ENCODE measurements around the gene LIN28B. TPM values are rescaled to one million over a fixed set of nuclear protein-coding genes. Genes with fewer than 3 reads are reported as not detected.

The LIN28B gene
- polyA plus RNA-seq, 6 donors from 2014 or later: not detected

GRCh38 chr6:105038259-105038658 is 81.4 kb downstream of the LIN28B start:
- Mint-ChIP-seq H3K36me3 (no peaks in the 10 kb centered on the region), H3K4me1 (no peaks in the 10 kb centered on the region), H3K4me3 (no peak overlapping the region), H3K9me3 (no peaks in the 10 kb centered on the region), H3K27ac (no peak overlapping the region), H3K27me3 (peaks cover 0 to 6% (median 0%) of the 10 kb centered on the region in 3 donors)
- DNase-seq (no peak), ATAC-seq (ENCODE audit: low read depth in 2 of 2) (no peak)

DNA sequence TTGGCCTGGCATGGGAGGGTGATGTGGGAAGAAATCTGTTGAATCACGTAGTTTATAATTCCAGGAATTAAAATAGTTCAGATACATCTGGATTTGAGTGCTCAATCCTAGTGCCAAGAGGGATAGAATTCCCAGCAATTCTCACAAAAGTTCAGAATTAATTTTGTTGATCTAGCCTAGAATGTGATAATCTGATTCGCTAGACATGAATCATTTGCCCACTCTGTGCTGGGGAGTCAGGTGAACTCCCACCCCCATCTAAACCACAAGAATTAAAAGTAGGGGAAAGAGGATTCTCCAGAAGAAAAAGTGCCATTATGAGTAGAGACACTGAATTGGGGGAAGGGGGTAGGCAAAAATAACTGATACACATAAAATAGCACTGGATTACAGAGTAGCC is 85.0 kb downstream of the LIN28B start:
- Mint-ChIP-seq H3K27ac (no peak overlapping the region), H3K36me3 (no peaks in the 10 kb centered on the region)

DNA sequence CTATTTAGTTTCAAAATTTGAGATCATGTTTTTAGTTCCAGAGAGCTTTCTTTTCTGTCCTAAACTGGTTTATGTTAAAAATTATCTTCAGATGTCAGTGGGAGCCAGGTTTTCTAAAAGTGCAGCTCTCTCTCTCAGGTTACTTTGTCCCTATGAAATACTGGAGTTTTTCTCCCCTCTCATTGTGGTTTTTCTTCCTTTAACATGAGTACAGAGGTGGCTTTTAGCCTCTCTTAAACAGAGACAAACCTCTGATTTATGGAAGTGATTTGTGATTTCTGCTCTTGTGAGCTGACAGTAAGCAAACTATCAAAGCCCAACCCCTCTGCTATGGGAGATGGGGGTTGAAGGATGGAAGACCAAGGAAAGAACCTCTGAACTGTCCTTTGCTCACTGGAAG is 85.7 kb downstream of the LIN28B start:
- ATAC-seq (ENCODE audit: low read depth in 2 of 2): no peak
- Mint-ChIP-seq H3K4me3 (no peak overlapping the region), H3K27ac (no peak overlapping the region), H3K4me1 (no peaks in the 10 kb centered on the region), H3K36me3 (no peaks in the 10 kb centered on the region), H3K27me3 (peaks cover 0 to 6% (median 0%) of the 10 kb centered on the region in 3 donors), H3K9me3 (peaks cover 0 to 2% (median 0%) of the 10 kb centered on the region in 7 donors)
- no peak for DNase-seq

More for the DNA sequence above, 85.0 kb downstream of the LIN28B start:
- Mint-ChIP-seq H3K27me3 (peaks cover 0 to 6% (median 0%) of the 10 kb centered on the region in 3 donors), H3K4me1 (no peaks in the 10 kb centered on the region), H3K9me3 (peaks cover 0 to 2% (median 0%) of the 10 kb centered on the region in 7 donors), H3K4me3 (no peak overlapping the region)
- ATAC-seq (ENCODE audit: low read depth in 2 of 2) (no peak), DNase-seq (no peak)

- no peak for DNase-seq
- Mint-ChIP-seq H3K27ac (no peak overlapping the region), H3K9me3 (peaks cover 0 to 5% (median 0%) of the 10 kb centered on the region in 7 donors), H3K4me3 (no peak overlapping the region), H3K4me1 (no peaks in the 10 kb centered on the region), H3K27me3 (peaks cover 0 to 11% (median 0%) of the 10 kb centered on the region in 3 donors), H3K36me3 (no peaks in the 10 kb centered on the region)
- ATAC-seq (ENCODE audit: low read depth in 2 of 2): no peak
Measured at GRCh38 chr6:105043979-105044378, 87.1 kb downstream of the LIN28B start.

DNA sequence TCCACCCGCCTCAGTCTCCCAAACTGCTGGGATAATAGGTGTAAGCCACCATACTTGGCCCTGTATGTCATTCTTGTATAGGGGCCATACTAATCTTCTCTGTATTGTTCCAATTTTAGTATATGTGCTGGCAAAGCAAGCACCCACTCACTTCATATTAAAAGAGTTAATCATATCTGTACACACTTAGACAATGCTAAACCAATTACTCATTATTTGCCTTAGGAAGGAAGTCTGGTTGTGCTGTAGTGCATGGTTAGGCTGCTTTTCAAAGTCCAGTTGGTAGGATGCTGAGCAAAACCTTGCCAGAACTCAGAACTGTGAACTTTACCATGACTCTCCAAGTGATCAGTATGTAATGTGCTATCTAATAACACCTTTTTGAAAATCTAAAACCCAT is 88.6 kb downstream of the LIN28B start:
- H3K9me3 Mint-ChIP-seq: peaks cover 0 to 5% (median 0%) of the 10 kb centered on the region in 7 donors
- no peak overlapping the region for H3K27ac Mint-ChIP-seq
- ATAC-seq (ENCODE audit: low read depth in 2 of 2) (no peak), DNase-seq (no peak)
- H3K27me3 Mint-ChIP-seq: peaks cover 0 to 16% (median 0%) of the 10 kb centered on the region in 3 donors
- no peak overlapping the region for H3K4me3 Mint-ChIP-seq
- no peaks in the 10 kb centered on the region for H3K36me3 Mint-ChIP-seq
- no peaks in the 10 kb centered on the region for H3K4me1 Mint-ChIP-seq

- H3K36me3 Mint-ChIP-seq: no peaks in the 10 kb centered on the region
- DNase-seq (no peak), ATAC-seq (ENCODE audit: low read depth in 2 of 2) (no peak)
Measured at GRCh38 chr6:105051941-105052471, 95.1 kb downstream of the LIN28B start.

GRCh38 chr6:105056646-105057045 is 99.7 kb downstream of the LIN28B start:
- Mint-ChIP-seq H3K27ac (no peak overlapping the region), H3K9me3 (peaks cover 4 to 26% (median 11%) of the 10 kb centered on the region in 7 donors), H3K36me3 (no peaks in the 10 kb centered on the region), H3K4me3 (no peak overlapping the region), H3K4me1 (no peaks in the 10 kb centered on the region), H3K27me3 (peaks cover 6 to 20% (median 7%) of the 10 kb centered on the region in 3 donors)
- ATAC-seq (ENCODE audit: low read depth in 2 of 2) (no peak), DNase-seq (no peak)

More at GRCh38 chr6:105051941-105052471, 95.1 kb downstream of the LIN28B start:
- Mint-ChIP-seq H3K27me3 (peaks cover 6 to 10% (median 9%) of the 10 kb centered on the region in 3 donors), H3K9me3 (peaks cover 4 to 26% (median 11%) of the 10 kb centered on the region in 7 donors), H3K4me1 (no peaks in the 10 kb centered on the region), H3K4me3 (no peak overlapping the region), H3K27ac (no peak overlapping the region)

- Mint-ChIP-seq H3K36me3 (no peaks in the 10 kb centered on the region), H3K4me3 (no peak overlapping the region), H3K27me3 (peaks cover 6 to 20% (median 12%) of the 10 kb centered on the region in 3 donors), H3K9me3 (peaks cover 4 to 26% (median 11%) of the 10 kb centered on the region in 7 donors), H3K27ac (no peak overlapping the region), H3K4me1 (no peaks in the 10 kb centered on the region)
- ATAC-seq (ENCODE audit: low read depth in 2 of 2): no peak
- no peak for DNase-seq
Measured at GRCh38 chr6:105057160-105057559, 100.3 kb downstream of the LIN28B start.

DNA sequence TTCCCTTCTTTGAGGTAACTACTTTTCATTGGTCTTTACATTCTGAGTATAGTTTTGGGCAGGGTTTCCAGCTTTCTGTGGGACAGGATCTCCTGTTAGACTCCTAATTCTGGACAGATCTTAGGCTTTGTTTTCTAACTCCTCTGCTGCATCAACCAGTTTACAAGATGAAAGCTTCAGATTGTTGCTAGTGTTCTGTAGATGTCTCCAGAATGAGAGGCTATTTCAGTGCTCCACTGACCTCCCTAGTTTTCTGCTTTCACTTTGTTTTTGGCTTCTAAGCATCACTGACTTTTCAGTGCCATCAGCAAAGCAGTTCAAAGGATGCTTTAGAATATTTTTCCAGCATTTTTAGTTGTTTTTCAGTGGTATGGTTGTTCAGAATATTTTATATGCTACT is 101.4 kb downstream of the LIN28B start:
- no peak overlapping the region for H3K4me3 Mint-ChIP-seq
- no peak overlapping the region for H3K27ac Mint-ChIP-seq
- H3K27me3 Mint-ChIP-seq: peaks cover 6 to 17% (median 16%) of the 10 kb centered on the region in 3 donors
- ATAC-seq (ENCODE audit: low read depth in 2 of 2): no peak
- H3K36me3 Mint-ChIP-seq: no peaks in the 10 kb centered on the region
- no peak for DNase-seq
- H3K4me1 Mint-ChIP-seq: no peaks in the 10 kb centered on the region
- peaks cover 4 to 26% (median 11%) of the 10 kb centered on the region in 7 donors for H3K9me3 Mint-ChIP-seq

- H3K9me3 Mint-ChIP-seq: peaks cover 4 to 26% (median 11%) of the 10 kb centered on the region in 7 donors
- no peak for ATAC-seq (ENCODE audit: low read depth in 2 of 2)
- H3K27me3 Mint-ChIP-seq: peaks cover 6 to 16% (median 15%) of the 10 kb centered on the region in 3 donors
- no peak overlapping the region for H3K4me3 Mint-ChIP-seq
- no peak for DNase-seq
- H3K36me3 Mint-ChIP-seq: no peaks in the 10 kb centered on the region
- H3K27ac Mint-ChIP-seq: no peak overlapping the region
- no peaks in the 10 kb centered on the region for H3K4me1 Mint-ChIP-seq
Measured at GRCh38 chr6:105058846-105059245, 101.9 kb downstream of the LIN28B start.

- no peaks in the 10 kb centered on the region for H3K36me3 Mint-ChIP-seq
- H3K9me3 Mint-ChIP-seq: no peaks in the 10 kb centered on the region
- DNase-seq: no peak
- no peak overlapping the region for H3K27ac Mint-ChIP-seq
- H3K4me1 Mint-ChIP-seq: no peaks in the 10 kb centered on the region
- peaks cover 11 to 38% (median 19%) of the 10 kb centered on the region in 3 donors for H3K27me3 Mint-ChIP-seq
- no peak overlapping the region for H3K4me3 Mint-ChIP-seq
- ATAC-seq (ENCODE audit: low read depth in 2 of 2): no peak
Measured at GRCh38 chr6:105066233-105066632, 109.3 kb downstream of the LIN28B start.

DNA sequence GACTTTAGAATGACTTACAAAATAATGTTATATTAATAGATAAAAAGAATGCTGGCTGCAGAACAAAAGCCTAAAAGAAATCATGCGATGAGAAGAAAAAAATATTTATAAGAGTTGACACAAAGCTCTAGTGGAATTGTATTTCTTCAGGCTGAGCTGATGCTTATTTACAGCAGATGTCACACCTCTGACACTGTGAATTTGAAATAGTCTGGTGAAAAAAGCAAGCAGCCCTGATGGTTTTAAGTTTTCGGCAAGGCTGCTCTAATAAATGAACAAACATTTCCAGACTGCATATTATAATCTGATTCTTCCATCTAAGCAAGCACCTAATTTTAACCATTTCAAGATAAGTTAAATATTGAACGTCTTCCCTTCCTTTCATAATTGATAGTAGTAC is 109.9 kb downstream of the LIN28B start:
- DNase-seq: no peak
- ATAC-seq (ENCODE audit: low read depth in 2 of 2): no peak
- Mint-ChIP-seq H3K4me3 (no peak overlapping the region), H3K36me3 (no peaks in the 10 kb centered on the region), H3K9me3 (no peaks in the 10 kb centered on the region), H3K27ac (no peak overlapping the region), H3K27me3 (peaks cover 11 to 34% (median 19%) of the 10 kb centered on the region in 3 donors), H3K4me1 (no peaks in the 10 kb centered on the region)

GRCh38 chr6:105067329-105067728 is 110.4 kb downstream of the LIN28B start:
- H3K27me3 Mint-ChIP-seq: peaks cover 11 to 29% (median 19%) of the 10 kb centered on the region in 3 donors
- H3K9me3 Mint-ChIP-seq: no peaks in the 10 kb centered on the region

GRCh38 chr6:105068407-105068806 is 111.5 kb downstream of the LIN28B start:
- Mint-ChIP-seq H3K9me3 (no peaks in the 10 kb centered on the region), H3K36me3 (no peaks in the 10 kb centered on the region), H3K27me3 (peaks cover 11 to 27% (median 19%) of the 10 kb centered on the region in 3 donors)

More at GRCh38 chr6:105067329-105067728, 110.4 kb downstream of the LIN28B start:
- Mint-ChIP-seq H3K4me3 (no peak overlapping the region), H3K27ac (no peak overlapping the region), H3K4me1 (no peaks in the 10 kb centered on the region), H3K36me3 (no peaks in the 10 kb centered on the region)
- no peak for DNase-seq
- ATAC-seq (ENCODE audit: low read depth in 2 of 2): no peak

More at GRCh38 chr6:105068407-105068806, 111.5 kb downstream of the LIN28B start:
- Mint-ChIP-seq H3K4me1 (no peaks in the 10 kb centered on the region), H3K4me3 (no peak overlapping the region), H3K27ac (no peak overlapping the region)
- DNase-seq (no peak), ATAC-seq (ENCODE audit: low read depth in 2 of 2) (no peak)
